AG09319 (cell line): ENCODE measurements around the gene CPNE4.

Experiments used
- DNase-seq: peaks from one replicate; pipeline ENCODE4 v3.0.0-alpha.2; 2010; ENCODE audit warnings: low read depth; ENCODE audit errors: extremely low read depth
- TF ChIP-seq, protein P1 (sequence below): IDR thresholded peaks from 2 replicates; pipeline ENCODE4 v1.5.1; 2011; ENCODE audit warnings: low read depth, mild to moderate bottlenecking, inconsistent platforms, low read length, moderate library complexity

CPNE4 gene

DNA sequence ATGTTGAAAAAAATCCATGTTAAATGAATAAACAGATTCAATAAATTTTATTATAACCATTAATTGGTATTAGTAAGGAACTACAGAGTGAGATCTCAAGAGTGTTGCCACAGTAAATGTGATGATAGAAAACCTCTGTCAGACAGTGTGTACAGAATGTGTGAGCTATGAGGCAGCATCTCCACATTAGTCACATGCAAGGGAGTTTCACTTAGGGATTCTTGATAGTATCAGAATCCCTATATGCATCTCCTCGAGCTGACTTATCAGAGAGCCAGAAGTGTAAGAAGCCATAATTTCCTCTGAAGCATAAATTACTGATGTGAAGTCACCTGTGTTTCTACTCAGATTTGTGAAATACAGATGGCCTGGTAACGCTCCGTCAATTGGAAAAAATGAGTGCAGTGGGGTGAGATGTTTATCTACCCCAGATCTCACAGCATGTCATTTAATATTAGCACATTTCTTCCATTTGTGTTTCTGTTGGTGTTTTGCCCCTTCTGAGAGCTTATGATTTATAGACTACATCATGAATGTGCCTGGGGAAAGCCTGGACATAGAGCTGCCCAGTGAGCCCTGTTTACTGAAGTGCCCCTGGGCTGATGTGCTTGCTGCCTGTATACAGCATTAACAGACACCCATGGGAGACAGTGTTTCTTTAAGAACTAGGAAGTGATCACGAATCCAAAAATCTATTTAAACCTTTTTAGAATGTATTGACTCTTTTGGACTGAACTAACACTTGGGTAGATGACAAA is 262.4 kb downstream of the CPNE4 start:
- TF ChIP-seq, protein P1, sequence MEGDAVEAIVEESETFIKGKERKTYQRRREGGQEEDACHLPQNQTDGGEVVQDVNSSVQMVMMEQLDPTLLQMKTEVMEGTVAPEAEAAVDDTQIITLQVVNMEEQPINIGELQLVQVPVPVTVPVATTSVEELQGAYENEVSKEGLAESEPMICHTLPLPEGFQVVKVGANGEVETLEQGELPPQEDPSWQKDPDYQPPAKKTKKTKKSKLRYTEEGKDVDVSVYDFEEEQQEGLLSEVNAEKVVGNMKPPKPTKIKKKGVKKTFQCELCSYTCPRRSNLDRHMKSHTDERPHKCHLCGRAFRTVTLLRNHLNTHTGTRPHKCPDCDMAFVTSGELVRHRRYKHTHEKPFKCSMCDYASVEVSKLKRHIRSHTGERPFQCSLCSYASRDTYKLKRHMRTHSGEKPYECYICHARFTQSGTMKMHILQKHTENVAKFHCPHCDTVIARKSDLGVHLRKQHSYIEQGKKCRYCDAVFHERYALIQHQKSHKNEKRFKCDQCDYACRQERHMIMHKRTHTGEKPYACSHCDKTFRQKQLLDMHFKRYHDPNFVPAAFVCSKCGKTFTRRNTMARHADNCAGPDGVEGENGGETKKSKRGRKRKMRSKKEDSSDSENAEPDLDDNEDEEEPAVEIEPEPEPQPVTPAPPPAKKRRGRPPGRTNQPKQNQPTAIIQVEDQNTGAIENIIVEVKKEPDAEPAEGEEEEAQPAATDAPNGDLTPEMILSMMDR: no peak
- no peak for DNase-seq

DNA sequence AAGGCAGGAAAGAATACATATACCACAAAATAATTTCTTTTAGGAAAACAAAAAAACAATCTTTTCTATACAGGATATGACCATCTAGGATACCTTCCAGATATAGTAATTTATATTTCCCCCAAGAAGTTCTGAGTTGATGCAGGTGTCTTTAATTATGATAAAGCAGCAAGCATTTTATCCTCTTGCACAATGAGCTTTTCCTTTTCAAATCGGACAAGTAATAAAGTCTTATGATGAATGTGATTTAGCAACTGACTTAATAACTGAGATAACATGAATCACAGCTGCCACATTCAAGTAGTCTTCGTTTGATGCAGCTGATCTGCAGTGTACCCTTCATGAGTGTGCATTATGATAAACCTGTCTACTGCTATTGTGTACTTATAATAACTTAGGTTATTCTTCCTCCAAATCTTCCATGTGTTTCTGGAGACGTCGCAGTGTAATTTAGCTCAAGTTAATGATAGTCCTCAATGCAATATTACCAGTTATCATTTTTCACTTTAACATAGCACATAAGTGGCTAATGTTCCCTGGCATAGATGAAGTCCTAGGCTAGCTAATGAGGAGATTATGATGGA is 271.7 kb downstream of the CPNE4 start:
- TF ChIP-seq, protein P1: no peak
- DNase-seq: no peak

DNA sequence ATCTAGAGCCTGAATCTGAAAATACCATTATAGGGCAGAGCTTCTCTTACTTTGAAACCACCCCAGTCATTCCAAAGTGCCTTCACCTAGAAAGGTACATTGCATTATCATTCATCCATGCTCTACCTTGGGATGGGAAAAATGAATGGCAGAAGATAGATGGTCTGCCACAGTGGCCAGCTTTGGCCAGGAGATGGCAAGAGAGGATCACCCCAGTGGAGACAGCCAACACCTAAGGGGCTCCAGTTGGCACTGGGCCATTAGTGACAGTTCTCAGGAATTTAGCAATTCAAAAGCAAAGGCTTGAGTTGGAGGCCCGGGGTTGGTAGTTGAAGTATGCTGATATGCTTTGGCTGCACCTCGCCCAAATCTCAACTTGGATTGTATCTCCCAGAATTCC is 278.4 kb downstream of the CPNE4 start:
- TF ChIP-seq, protein P1: no peak
- no peak for DNase-seq

DNA sequence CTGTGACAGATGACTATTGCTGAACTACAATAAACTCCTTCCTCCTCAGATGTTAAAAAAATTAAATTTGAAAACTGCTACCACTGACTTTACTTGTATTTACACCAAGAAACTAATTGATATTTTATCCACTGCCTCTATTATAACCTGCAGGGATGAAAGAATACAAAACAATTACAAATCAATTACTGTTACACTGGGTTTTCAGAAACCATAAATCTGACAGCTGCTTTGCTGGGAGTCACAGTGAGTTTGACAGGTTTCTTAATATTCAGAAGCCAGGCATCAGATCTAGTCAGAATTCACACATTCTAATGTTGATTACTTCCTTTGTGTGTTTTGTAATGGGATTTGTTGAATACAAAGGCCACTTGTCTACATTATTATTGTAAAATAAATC is 279.4 kb downstream of the CPNE4 start:
- TF ChIP-seq, protein P1: no peak
- DNase-seq: no peak

DNA sequence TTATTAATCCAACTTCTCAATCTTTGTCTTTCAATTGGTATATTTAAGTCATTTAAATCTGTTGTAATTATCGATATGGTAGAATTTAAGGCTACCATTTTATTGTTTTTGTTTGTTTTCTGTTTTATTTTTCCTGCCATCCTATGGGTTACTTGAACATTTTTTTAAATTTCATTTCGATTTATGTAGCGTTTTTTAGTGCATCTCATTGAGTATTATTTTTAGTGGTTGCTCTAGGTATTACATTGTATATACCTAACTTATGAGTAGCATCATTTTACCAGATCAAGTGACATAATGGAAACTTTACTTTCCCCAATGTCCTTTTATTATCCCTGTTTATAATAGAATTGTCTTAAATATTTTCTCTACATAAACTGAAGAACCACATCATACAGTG is 284.6 kb downstream of the CPNE4 start:
- TF ChIP-seq, protein P1: no peak
- DNase-seq: no peak

DNA sequence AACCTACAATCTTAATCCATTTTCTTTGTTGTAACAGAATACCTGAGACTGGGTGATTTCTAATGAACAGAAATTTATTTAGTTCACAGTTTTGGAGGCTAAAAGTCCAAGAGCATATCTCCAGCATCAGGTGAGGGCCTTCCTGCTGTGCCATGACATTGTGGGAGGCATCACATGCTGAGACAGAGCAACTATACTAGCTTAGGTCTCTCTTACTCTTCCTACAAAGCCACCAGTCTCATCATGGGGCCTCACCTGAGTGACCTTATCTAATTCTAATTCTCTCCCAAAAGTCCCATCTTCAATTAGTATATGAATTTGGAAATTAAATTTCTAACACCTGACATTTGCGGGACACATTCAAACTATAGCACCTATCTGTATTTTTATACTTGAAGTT is 285.0 kb downstream of the CPNE4 start:
- no peak for DNase-seq
- TF ChIP-seq, protein P1: no peak

DNA sequence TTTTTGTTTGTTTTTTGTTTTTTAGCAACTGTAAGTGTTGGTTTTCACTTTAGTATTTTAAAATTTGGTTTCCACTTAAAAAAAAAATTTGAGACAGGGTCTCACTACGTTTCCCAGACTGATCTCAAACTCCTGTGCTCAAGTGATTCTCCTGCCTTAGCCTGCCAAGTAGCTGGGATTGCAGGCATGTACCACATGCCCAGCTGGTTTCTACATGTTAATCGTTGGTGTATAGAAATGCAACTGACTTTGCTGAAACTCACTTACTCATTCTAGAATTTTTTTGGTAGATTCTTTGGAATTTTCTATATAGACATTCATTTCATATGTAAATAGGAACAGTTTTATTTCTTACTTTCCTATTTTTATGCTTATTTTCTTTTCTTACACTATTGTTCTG is 287.3 kb downstream of the CPNE4 start:
- TF ChIP-seq, protein P1: no peak
- no peak for DNase-seq
